SK-N-SH (cell line): ENCODE results near the gene HAGH. TPM values are rescaled to one million over a fixed set of nuclear protein-coding genes. Genes with fewer than 3 reads are reported as not detected.

Experiments
- CTCF ChIA-PET: fragments of 300-600, 350-600 bp; formaldehyde crosslinking; extraction: SDS; loops from one replicate; lab custom pipeline; 2021; lab: Yijun Ruan, JAX
- POLR2A ChIA-PET: fragments of 350-600 bp; sonication (Branson Sonifier 250); formaldehyde crosslinking; extraction: SDS; loops from one replicate; lab custom pipeline; 2020; ENCODE audit warnings: antibody characterized with exemption, inconsistent platforms; lab: Yijun Ruan, JAX
- DNase-seq: peaks from one replicate; pipeline ENCODE4 v3.0.0; 2012
- H2AFZ ChIP-seq: fragments of 200-600 bp; sonication (generic); 2 replicates; pipeline ENCODE4 v1.8.1; 2016; ENCODE audit warnings: antibody characterized with exemption, mild to moderate bottlenecking, low read depth
- H3F3A ChIP-seq: fragments of 200-600 bp; sonication (generic); replicated peaks from 2 replicates; pipeline ENCODE3; 2016; ENCODE audit warnings: antibody characterized with exemption, mild to moderate bottlenecking; ENCODE audit not compliant: insufficient read depth
- H3K27ac ChIP-seq, 2 experiments: fragments of 200-500 bp in 1 of 2; fragments of 200-600 bp in 1 of 2; sonication (Bioruptor generic) in 1 of 2; sonication (generic), shearing (Covaris generic) in 1 of 2; 2 replicates each; pipeline versions ENCODE4 v1.5.1 to v1.6.1; 2014 to 2016; ENCODE audit warnings: low read depth in 2 of 2, inconsistent platforms in 1 of 2, low read length in 1 of 2, mild to moderate bottlenecking in 1 of 2, mixed read lengths in 1 of 2
- H3K27me3 ChIP-seq: fragments of 200-600 bp; sonication (generic), shearing (Covaris generic); 2 replicates; pipeline ENCODE4 v1.6.1; 2016; ENCODE audit warnings: mixed run types; ENCODE audit not compliant: insufficient read depth
- H3K36me3 ChIP-seq, 2 experiments: fragments of 200-500 bp in 1 of 2; fragments of 200-600 bp in 1 of 2; sonication (Bioruptor generic) in 1 of 2; sonication (generic) in 1 of 2; replicated peaks in 1 of 2; 2 replicates each; pipeline versions ENCODE3 to v1.5.1; 2014 to 2016; ENCODE audit warnings: low read length in 1 of 2, mild to moderate bottlenecking in 1 of 2; ENCODE audit not compliant: insufficient read depth in 2 of 2, control insufficient read depth in 1 of 2
- H3K4me1 ChIP-seq, 2 experiments: fragments of 200-500 bp in 1 of 2; fragments of 200-600 bp in 1 of 2; sonication (Bioruptor generic) in 1 of 2; sonication (generic), shearing (Covaris generic) in 1 of 2; 2 replicates each; pipeline versions ENCODE4 v1.5.1 to v1.6.1; 2014 to 2016; ENCODE audit warnings: low read depth in 1 of 2, low read length in 1 of 2, mixed run types in 1 of 2; ENCODE audit not compliant: insufficient read depth in 2 of 2, control insufficient read depth in 1 of 2
- H3K4me2 ChIP-seq: fragments of 200-600 bp; sonication (generic), shearing (Covaris generic); 2 replicates; pipeline ENCODE4 v1.6.1; 2017; ENCODE audit warnings: mixed run types
- H3K4me3 ChIP-seq, 2 experiments: fragments of 200-500 bp in 1 of 2; fragments of 200-600 bp in 1 of 2; sonication (Bioruptor generic) in 1 of 2; sonication (generic), shearing (Covaris generic) in 1 of 2; 2 replicates each; pipeline versions ENCODE4 v1.5.1 to v1.8.1; 2014 to 2016; ENCODE audit warnings: low read depth in 2 of 2, inconsistent platforms in 1 of 2, low read length in 1 of 2, mild to moderate bottlenecking in 1 of 2, mixed read lengths in 1 of 2, moderate library complexity in 1 of 2
- H3K79me2 ChIP-seq: fragments of 200-600 bp; sonication (generic); 2 replicates; pipeline ENCODE4 v1.8.1; 2017; ENCODE audit warnings: mild to moderate bottlenecking; ENCODE audit not compliant: insufficient read depth
- H3K9ac ChIP-seq: fragments of 200-600 bp; sonication (generic); 2 replicates; pipeline ENCODE4 v1.6.1; 2017; ENCODE audit warnings: mixed run types
- H3K9me2 ChIP-seq: fragments of 200-600 bp; sonication (generic); 2 replicates; pipeline ENCODE4 v1.6.1; 2017; ENCODE audit warnings: mixed run types
- H3K9me3 ChIP-seq: fragments of 200-600 bp; sonication (generic); 2 replicates; pipeline ENCODE4 v1.6.1; 2017; ENCODE audit warnings: mixed run types, mild to moderate bottlenecking, moderate library complexity
- H4K20me1 ChIP-seq: fragments of 200-600 bp; sonication (generic); 2 replicates; pipeline ENCODE4 v1.6.1; 2017; ENCODE audit warnings: mild to moderate bottlenecking, mixed run types; ENCODE audit not compliant: insufficient read depth
- FOXJ3 ChIP-seq: sonication (generic); formaldehyde crosslinking; IDR thresholded peaks from 2 replicates; pipeline ENCODE4 v1.5.1; 2020; ENCODE audit warnings: mild to moderate bottlenecking, missing genetic modification reagents
- FOXM1 ChIP-seq: IDR thresholded peaks from 2 replicates; pipeline ENCODE4 v1.4.0; 2012; ENCODE audit warnings: low read depth, mild to moderate bottlenecking
- POLR2AphosphoS5 ChIP-seq: IDR thresholded peaks from 2 replicates; pipeline ENCODE4 v1.6.1; 2012; ENCODE audit warnings: low read depth, low read length
- SIN3A ChIP-seq: IDR thresholded peaks from 2 replicates; pipeline ENCODE4 v1.6.1; 2012; ENCODE audit warnings: low read depth, mild to moderate bottlenecking, low read length, moderate library complexity, borderline replicate concordance
- WGBS: methylation state at CpG from one replicate; pipeline ENCODE4 v1.1.6; 2017; ENCODE audit warnings: low lambda C conversion rate; 5-methylcytosine and 5-hydroxymethylcytosine counted together
- polyA plus RNA-seq, 3 experiments: library from polyadenylated mRNA; depleted of rRNA; stranded (reverse); fragments of >200 nt; gene quantifications; 2 replicates each; pipeline ENCODE4 v1.2.3, GENCODE V29; 2012
- TF ChIP-seq, protein P1 (sequence below): fragments of 200-600 bp; sonication (generic); IDR thresholded peaks from 2 replicates; pipeline ENCODE4 v1.6.1; 2017; ENCODE audit warnings: antibody characterized with exemption, mild to moderate bottlenecking, moderate library complexity
- TF ChIP-seq, protein P2 (sequence below): IDR thresholded peaks from 2 replicates; pipeline ENCODE4 v1.4.0; 2012; ENCODE audit warnings: low read depth, borderline replicate concordance
- TF ChIP-seq, protein P3 (sequence below): fragments of 150-350 bp; IDR thresholded peaks from 2 replicates; pipeline ENCODE4 v1.6.1; 2016; ENCODE audit warnings: mild to moderate bottlenecking, low read depth, low read length
- TF ChIP-seq, protein P4 (sequence below): fragments of 150-350 bp; IDR thresholded peaks from 2 replicates; pipeline ENCODE4 v1.6.1; 2017; ENCODE audit warnings: antibody characterized with exemption, low read length, low read depth, borderline replicate concordance

Gene HAGH
- polyA plus RNA-seq, 1 of the 3 experiments (the other 2 are of a cell fraction), result 138 TPM

DNA sequence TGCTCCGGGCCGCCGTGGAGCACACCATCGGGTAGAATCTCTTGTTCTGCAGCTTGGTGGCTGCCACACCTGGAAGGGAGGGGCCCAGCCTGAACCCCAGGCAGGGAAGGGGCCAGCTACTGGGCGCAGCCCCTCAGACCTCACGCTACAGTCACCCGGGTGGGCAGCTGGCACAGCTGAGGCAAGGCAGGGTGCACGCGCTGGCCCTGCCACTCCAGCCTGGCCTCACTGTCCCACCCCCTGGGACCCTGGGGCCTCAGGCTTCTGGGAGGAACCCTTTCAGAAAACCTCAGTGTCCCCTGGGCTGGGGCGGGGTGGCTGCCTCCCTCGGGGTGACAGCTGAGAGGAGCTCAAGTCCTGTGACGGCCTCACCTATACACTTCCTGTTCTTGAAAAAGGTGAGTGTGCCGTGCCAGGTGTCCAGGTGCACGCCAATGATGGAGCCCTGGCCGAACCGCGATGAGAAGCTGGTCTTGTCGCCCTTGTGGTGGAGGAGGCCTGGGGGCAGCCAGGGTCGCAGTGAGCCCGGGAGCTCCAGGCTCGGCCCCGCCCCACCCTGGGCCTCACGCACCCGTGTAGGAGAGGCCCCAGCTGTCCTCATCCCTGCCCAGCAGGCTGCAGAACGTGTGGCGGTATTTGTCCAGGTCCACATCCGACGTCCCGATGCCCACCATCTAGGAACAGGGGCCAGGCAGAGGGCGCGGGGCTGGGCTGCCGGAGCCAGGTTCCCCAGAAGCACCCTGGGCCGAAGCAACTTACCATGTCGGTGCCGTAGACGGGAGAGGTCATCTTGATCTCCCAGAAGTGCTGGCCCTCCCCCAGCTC is 49.0 kb downstream of the HAGH start (continued):
- TF ChIP-seq, protein P1, sequence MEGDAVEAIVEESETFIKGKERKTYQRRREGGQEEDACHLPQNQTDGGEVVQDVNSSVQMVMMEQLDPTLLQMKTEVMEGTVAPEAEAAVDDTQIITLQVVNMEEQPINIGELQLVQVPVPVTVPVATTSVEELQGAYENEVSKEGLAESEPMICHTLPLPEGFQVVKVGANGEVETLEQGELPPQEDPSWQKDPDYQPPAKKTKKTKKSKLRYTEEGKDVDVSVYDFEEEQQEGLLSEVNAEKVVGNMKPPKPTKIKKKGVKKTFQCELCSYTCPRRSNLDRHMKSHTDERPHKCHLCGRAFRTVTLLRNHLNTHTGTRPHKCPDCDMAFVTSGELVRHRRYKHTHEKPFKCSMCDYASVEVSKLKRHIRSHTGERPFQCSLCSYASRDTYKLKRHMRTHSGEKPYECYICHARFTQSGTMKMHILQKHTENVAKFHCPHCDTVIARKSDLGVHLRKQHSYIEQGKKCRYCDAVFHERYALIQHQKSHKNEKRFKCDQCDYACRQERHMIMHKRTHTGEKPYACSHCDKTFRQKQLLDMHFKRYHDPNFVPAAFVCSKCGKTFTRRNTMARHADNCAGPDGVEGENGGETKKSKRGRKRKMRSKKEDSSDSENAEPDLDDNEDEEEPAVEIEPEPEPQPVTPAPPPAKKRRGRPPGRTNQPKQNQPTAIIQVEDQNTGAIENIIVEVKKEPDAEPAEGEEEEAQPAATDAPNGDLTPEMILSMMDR, result no peak
- TF ChIP-seq, protein P2, sequence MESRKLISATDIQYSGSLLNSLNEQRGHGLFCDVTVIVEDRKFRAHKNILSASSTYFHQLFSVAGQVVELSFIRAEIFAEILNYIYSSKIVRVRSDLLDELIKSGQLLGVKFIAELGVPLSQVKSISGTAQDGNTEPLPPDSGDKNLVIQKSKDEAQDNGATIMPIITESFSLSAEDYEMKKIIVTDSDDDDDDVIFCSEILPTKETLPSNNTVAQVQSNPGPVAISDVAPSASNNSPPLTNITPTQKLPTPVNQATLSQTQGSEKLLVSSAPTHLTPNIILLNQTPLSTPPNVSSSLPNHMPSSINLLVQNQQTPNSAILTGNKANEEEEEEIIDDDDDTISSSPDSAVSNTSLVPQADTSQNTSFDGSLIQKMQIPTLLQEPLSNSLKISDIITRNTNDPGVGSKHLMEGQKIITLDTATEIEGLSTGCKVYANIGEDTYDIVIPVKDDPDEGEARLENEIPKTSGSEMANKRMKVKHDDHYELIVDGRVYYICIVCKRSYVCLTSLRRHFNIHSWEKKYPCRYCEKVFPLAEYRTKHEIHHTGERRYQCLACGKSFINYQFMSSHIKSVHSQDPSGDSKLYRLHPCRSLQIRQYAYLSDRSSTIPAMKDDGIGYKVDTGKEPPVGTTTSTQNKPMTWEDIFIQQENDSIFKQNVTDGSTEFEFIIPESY, result no peak
- TF ChIP-seq FOXJ3 (no peak), POLR2AphosphoS5 (no peak)

DNA sequence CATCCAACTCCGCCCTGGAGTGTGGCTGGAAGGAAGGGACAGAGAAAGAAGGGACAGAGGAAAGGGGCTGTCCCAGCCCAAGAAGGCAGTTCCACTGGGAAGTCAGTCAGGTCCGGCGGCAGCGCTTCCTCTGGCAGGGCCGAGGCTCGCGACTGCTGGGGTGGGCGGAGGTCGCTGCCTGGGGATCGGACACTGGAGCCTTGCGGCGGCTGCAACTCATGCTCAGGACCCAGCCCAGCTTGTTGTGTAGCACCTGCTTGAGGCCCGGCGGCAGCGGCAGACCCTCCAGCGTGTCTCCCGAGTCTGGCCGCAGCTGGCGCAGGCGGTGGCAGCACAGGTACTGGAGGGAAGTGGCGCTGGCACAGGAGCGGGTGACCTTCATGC is 49.6 kb downstream of the HAGH start:
- H4K20me1 ChIP-seq, result peaks cover 13% of the 10 kb centered on the region; the same call in 1 of the 2 replicates
- H3K4me2 ChIP-seq, result no peak overlapping the region
- ChIA-PET CTCF (no interaction called here), POLR2A (interaction anchor here (1.0 kb wide), 1 partner anchor 13 kb away, joined by 3 read pairs; no protein-coding TSS in a partner anchor)
- peaks cover 11% of the 10 kb centered on the region for H3F3A ChIP-seq
- H3K79me2 ChIP-seq, result peaks cover 42% of the 10 kb centered on the region
- H3K9ac ChIP-seq, result no peak overlapping the region
- no peak overlapping the region for H2AFZ ChIP-seq
- WGBS, result 93% methylated on average over 4 of the region's 22 CpGs
- H3K9me3 ChIP-seq, result no peaks in the 10 kb centered on the region
- H3K36me3 ChIP-seq, result peaks cover 3 to 37% of the 10 kb centered on the region in 2 experiments
- H3K4me3 ChIP-seq, result no peak overlapping the region
- H3K27me3 ChIP-seq, result no peaks in the 10 kb centered on the region
- DNase-seq, result no peak
- H3K4me1 ChIP-seq, result peaks cover 0 to 25% of the 10 kb centered on the region in 2 experiments; a peak in 2 of 4 replicates
- no peak overlapping the region for H3K27ac ChIP-seq
- TF ChIP-seq, protein P1, result no peak
- no peak for TF ChIP-seq FOXM1
- TF ChIP-seq SIN3A, result no peak
- TF ChIP-seq, protein P3, sequence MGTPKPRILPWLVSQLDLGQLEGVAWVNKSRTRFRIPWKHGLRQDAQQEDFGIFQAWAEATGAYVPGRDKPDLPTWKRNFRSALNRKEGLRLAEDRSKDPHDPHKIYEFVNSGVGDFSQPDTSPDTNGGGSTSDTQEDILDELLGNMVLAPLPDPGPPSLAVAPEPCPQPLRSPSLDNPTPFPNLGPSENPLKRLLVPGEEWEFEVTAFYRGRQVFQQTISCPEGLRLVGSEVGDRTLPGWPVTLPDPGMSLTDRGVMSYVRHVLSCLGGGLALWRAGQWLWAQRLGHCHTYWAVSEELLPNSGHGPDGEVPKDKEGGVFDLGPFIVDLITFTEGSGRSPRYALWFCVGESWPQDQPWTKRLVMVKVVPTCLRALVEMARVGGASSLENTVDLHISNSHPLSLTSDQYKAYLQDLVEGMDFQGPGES, result no peak
- TF ChIP-seq, protein P4, sequence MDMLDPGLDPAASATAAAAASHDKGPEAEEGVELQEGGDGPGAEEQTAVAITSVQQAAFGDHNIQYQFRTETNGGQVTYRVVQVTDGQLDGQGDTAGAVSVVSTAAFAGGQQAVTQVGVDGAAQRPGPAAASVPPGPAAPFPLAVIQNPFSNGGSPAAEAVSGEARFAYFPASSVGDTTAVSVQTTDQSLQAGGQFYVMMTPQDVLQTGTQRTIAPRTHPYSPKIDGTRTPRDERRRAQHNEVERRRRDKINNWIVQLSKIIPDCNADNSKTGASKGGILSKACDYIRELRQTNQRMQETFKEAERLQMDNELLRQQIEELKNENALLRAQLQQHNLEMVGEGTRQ, result no peak
- H3K9me2 ChIP-seq, result no peaks in the 10 kb centered on the region
